Myocyte (in vitro differentiated cells): ENCODE results near the gene KCNQ1. TPM values are rescaled to one million over a fixed set of nuclear protein-coding genes. Genes with fewer than 3 reads are reported as not detected.
A peak's percentile ranks its signal among the peaks of the same experiment; 100 is the strongest.

ENCODE experiments used
- DNase-seq: peaks from one replicate; pipeline ENCODE4 v3.0.0-alpha.2; 2012; ENCODE audit warnings: low read depth
- total RNA-seq: library from RNA; depleted of rRNA; stranded (reverse); fragments of >200 nt; gene quantifications from 2 replicates; pipeline ENCODE4 v1.2.3, GENCODE V29; 2014

The KCNQ1 gene
- total RNA-seq, 1 donor from 2014 or later, result 0.32 TPM

DNA sequence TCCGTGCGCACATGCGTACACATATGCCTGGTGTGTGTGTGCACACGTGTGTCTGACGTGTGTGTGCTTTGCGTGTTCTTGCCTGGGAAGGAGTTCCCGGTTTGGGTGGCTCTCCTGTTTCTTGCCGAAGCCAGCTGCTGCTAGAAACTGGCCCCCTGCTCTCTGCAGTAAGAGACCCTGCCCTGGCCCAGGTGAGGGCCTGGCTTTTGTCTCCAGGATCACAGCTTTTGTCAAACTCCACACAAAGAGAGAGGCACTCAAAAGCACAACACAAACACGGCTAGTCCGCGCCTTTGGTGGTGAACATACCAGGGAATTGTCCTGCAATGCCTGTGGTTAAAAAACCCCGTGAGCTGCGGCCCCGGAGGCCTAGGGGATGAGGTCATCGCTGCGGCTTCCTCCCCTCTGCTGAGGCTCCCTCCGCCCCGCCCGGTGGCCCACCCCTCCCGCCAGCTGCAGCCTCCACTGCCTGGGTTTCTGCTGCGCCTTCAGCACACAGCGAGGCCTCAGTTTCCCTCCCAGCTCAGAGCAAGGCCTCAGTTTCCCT lies 88.9 kb downstream of the KCNQ1 start:
- DNase-seq, result peak; percentile 96

GRCh38 chr11:2534134-2534956 lies 89.5 kb downstream of the KCNQ1 start:
- DNase-seq, result peak; percentile 52

- no peak for DNase-seq
Measured at GRCh38 chr11:2534957-2535672, 90.3 kb downstream of the KCNQ1 start.

- DNase-seq, result no peak
Measured at GRCh38 chr11:2535673-2536439, 91.0 kb downstream of the KCNQ1 start.

DNA sequence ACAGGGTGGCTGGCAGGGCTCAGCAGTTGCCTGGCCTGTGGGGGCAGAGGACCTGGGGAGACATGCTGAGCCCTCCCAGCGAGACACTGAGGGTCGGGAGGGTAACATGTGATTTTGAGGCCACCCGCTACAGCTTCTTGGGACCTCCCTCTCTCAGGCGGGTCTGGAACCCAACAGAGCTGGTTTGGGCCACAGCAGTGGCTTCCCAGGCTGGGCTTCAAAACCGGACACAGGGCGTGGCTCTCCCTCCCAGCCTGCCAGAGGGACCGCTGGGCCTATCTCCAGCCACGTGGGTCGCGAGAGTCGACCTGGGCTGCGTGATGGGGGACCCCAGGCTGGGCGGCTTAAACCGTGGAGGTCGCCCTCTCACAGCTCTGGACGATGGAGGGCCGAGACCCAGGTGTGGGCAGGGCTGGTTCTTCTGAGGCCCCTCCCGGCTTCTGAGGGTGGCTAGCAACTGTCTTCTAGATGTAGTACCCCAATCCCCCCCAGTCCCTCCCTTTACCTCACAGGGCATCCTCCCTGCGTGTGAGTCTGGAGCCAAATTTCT lies 91.7 kb downstream of the KCNQ1 start:
- no peak for DNase-seq

DNA sequence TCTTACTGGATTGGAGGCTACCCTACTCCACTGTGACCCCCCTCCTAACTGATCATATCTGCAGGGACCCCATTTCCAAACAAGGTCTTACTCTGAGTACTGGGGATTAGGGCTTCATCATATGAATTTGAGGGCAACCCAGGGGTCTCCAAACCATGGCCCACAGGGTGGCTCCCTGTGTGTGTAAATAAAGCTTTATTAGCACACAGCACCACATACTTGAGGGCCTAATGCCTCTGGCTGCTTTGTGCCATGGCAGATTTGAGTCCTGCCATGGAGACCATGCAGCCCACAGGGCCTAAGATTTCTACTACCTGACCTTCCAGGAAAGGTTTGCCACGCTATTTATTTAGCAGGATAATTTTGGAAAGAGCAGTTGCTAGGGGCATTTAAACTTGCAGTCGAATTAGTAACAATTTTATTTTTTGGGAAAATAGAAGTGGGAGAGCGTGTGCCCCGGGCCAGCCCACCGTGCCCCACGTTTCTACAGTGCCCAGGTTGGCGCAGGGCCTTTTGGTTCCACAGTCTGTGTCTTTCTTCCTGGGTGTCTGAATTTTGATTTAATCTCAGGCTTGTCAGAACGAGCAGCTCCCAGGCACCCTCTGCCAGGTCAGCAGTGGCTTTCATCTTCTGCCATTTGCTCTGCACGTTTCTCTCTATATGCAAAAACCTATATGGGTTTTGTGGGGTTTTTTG lies 92.3 kb downstream of the KCNQ1 start:
- no peak for DNase-seq

GRCh38 chr11:2537896-2538724 lies 93.3 kb downstream of the KCNQ1 start:
- DNase-seq, result peak; percentile 91

DNA sequence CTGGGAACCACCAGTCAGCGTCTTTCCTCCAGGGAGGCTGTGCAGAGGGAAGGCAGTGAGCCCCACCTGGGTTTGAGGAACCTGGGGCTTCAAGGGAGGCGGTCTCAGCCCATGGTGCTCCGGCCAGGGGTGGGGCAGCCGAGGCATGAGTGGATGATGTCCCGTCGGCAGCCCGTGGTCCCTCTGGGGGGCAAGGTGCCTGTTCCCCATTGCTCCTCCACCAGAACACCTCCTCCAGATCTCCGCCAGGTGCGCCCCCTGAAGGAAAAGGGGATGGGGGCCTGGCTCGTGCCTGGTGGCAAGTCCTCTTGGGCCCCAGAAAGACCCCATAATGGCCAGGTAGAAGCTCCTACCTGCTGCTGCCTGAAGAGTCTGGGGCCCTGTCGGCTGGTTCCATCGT lies 94.1 kb downstream of the KCNQ1 start:
- no peak for DNase-seq

DNA sequence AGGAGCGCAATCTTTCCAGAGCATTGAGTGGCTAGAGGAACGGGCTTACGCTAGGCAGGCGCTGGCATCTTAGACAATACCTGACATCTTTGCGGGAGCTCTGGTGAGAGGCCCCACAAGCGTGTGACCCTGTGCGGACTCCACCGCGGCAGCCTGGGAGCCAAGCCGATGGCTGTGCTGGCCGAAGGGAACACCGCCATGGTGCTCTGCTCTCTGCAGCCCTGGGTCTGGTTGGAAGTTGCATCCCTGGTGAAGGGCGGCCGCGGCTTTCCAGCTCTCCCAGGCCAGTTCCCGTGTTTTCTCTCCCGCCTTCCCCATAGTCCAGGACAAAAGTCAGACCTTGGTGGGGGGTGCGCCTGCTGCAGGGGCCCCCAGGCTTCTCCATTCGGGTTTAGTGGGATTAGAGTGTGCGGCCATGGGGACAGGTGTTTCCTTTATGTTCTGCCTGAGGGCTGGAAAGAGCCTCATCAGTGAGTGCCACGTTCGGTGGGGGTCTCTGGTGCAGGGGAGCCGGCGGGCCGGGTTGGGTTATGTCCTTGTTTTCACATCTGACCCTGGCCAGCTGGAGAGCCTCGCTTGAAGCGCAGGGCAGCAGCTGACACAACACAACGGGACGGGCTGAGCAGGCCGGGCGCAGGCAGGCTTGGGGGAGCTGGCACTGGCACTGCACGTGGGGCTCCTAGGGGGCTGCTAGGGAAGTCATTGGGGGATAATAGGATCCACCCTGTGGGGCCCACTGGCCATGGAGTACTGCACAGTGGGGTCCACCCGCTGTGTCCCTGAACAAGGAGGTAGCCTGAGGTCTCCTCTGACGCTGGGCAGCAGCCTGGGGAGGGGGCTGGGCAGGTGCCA lies 94.8 kb downstream of the KCNQ1 start:
- no peak for DNase-seq

- DNase-seq, result no peak
Measured at GRCh38 chr11:2540223-2540991, 95.6 kb downstream of the KCNQ1 start.

GRCh38 chr11:2540992-2541680 lies 96.3 kb downstream of the KCNQ1 start:
- no peak for DNase-seq

DNA sequence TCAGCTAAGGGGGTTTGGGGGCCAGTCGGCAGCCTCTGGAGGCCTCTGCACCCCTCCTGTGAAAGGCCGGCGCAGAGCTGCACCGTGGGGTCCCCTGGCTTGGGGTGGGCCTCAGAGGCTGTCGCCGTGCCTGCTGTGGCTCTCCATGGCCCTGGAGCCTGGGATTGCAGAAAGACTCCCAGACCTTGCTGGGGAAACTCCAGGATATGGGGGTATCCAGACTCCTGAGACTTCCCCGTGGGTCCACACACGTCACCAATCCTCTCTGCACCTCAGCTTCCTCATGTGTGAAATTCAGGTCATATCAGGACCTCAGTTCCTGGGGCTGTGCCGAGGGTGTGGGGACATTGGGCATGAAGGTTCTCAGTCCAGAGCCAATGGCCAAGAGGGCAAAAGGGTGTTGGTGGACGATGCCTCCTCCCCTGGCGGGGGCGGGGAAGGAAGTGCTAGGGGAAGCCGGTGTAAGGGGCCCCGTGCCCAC lies 97.1 kb downstream of the KCNQ1 start:
- no peak for DNase-seq

DNA sequence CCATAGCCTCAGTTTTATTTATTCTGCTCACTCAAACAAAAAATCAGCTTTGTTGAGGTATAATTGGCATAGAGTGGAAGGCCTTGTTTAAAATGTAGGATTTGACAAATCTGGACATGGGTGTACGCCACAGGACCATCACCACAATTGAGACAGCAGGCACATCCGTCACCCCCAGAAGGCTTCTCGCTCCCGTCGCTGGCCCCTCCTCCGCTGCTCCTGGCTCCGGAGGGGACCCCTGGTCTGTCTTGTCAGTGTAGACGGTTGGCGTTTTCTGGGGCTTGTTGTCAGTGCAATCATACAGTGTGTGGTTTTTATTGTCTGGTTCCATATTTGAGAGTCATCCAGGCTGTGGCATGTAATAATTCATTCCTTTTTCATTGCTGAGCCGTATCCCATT lies 97.6 kb downstream of the KCNQ1 start:
- no peak for DNase-seq

GRCh38 chr11:2547806-2548205 lies 103.0 kb downstream of the KCNQ1 start:
- no peak for DNase-seq

- DNase-seq, result no peak
Measured at GRCh38 chr11:2548596-2548995, 103.8 kb downstream of the KCNQ1 start.

DNA sequence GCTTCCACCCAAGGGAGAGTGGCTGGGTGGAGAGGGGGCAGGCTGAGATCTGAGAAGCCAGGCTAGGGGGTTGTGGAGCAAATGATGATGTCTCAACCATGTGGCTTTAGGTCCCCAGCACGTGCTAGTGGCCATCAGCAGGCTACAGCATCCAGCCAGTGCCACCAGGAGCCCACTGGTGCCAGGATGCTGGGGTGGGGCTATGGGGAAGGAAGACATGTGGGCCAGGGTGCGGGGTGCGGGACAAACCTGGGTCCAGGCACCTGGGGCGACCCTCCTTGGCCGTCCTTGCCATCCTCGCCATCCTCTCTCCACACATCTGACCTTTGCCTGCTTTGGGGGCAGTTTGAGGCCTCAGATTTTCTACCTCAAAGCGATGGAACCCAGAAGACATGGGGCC lies 104.3 kb downstream of the KCNQ1 start:
- DNase-seq, result no peak

DNA sequence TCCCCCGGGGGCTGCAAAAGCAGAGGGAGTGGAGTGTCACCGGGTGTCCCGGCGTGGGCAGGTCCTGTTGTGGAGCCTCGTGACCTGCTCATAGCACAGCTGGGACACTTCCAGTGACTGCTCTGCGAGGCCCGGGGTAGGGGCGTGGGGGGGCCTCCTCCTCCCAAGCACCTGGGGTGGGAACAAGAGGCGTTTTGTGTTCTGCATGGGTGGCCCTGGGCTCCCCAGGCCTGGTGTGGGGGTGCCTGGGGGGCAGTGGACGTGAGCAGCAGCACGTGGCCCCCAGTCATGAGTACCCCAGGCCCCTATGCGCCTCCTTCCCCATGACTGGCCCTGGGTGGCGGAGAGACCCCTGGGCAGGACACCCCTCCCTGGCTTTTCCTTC lies 104.7 kb downstream of the KCNQ1 start:
- DNase-seq, result no peak
